Gastrocnemius medialis (tissue), 4 donors: ENCODE results near the gene PLCG2. TPM values are rescaled to one million over a fixed set of nuclear protein-coding genes. Genes with fewer than 3 reads are reported as not detected.

Experiments used
- ATAC-seq, 2 donors: fragments of 150-250 bp; one replicate each; pipeline ENCODE4 v1.9.1; 2016
- DNase-seq, 2 donors: peaks; one replicate each; pipeline ENCODE4 v3.0.0-alpha.2; 2019
- H3K27ac ChIP-seq, 4 donors: fragments of 200-600 bp; sonication (generic); 1 replicate in 1 of 4; 2 replicates in 3 of 4; pipeline ENCODE4 v1.5.1; 2016 to 2018; ENCODE audit warnings: mild to moderate bottlenecking in 2 of 4, moderate library complexity in 1 of 4
- H3K27me3 ChIP-seq, 3 donors: fragments of 200-600 bp; sonication (generic) in 2 of 3; 1 replicate in 1 of 3; 2 replicates in 2 of 3; pipeline versions ENCODE4 v1.5.1 to v1.6.0; 2016 to 2019; ENCODE audit warnings: mild to moderate bottlenecking in 1 of 3, moderate library complexity in 1 of 3
- H3K36me3 ChIP-seq, 2 donors: fragments of 200-600 bp; sonication (generic) in 1 of 2; one replicate each; pipeline ENCODE4 v1.5.1; 2017 to 2018
- H3K4me1 ChIP-seq, 2 donors: fragments of 200-600 bp; sonication (generic) in 1 of 2; one replicate each; pipeline ENCODE4 v1.5.1; 2016 to 2017; ENCODE audit warnings: mild to moderate bottlenecking in 2 of 2
- H3K4me3 ChIP-seq, 4 donors: fragments of 200-600 bp; sonication (generic) in 3 of 4; 1 replicate in 1 of 4; 2 replicates in 3 of 4; pipeline ENCODE4 v1.5.1; 2016 to 2019; ENCODE audit warnings: mild to moderate bottlenecking in 2 of 4
- H3K9me3 ChIP-seq, 3 donors: fragments of 200-600 bp; sonication (generic) in 2 of 3; 1 replicate in 1 of 3; 2 replicates in 2 of 3; pipeline ENCODE4 v1.5.1; 2016 to 2019
- CTCF ChIP-seq, 5 experiments: fragments of 450-650 bp in 3 of 5; fragments of 200-600 bp in 2 of 5; sonication (generic) in 2 of 5; IDR thresholded peaks in 4 of 5; conservative IDR thresholded peaks in 1 of 5; 1 replicate in 4 of 5; 2 replicates in 1 of 5; pipeline ENCODE4 v1.5.1; 2016 to 2019; ENCODE audit warnings: antibody characterized with exemption in 5 of 5, mild to moderate bottlenecking in 3 of 5, moderate library complexity in 3 of 5
- POLR2A ChIP-seq, 2 donors: fragments of 450-650 bp; IDR thresholded peaks; one replicate each; pipeline ENCODE4 v1.6.1; 2017; ENCODE audit warnings: antibody characterized with exemption in 2 of 2, mild to moderate bottlenecking in 2 of 2, moderate library complexity in 2 of 2
- in situ Hi-C, 4 donors: fragments of 200-750 bp; cut with MboI; loops; one replicate each; pipeline versions ENCODE4 v1.15.0 to v1.8.0; 2017; ENCODE audit warnings: low sequenced_read_pairs in 4 of 4
- intact Hi-C: fragments of 100-400 bp; cut with DNase I; formaldehyde crosslinking; loops from one replicate; pipeline ENCODE4 v1.15.1; 2023; ENCODE audit warnings: low total_unique reads
- total RNA-seq, 4 donors: library from RNA; depleted of rRNA; stranded (reverse); fragments of >200 nt; gene quantifications; one replicate each; pipeline versions ENCODE4 v1.1.0 to v1.2.3, GENCODE V29; 2016

PLCG2 gene
- total RNA-seq, 4 donors from 2014 or later = 1.8 to 3.0 (median 2.1) TPM

- H3K9me3 ChIP-seq = no peaks in the 10 kb centered on the region
- no peaks in the 10 kb centered on the region for H3K27me3 ChIP-seq
- DNase-seq = no peak
- TF ChIP-seq POLR2A (IDR thresholded peaks at IDR 0.05) (no peak), CTCF (IDR thresholded peaks at IDR 0.05 in 4 of 5, conservative IDR thresholded peaks at IDR 0.05 in 1 of 5) (no peak)
- no peaks in the 10 kb centered on the region for H3K4me1 ChIP-seq
- H3K4me3 ChIP-seq = no peak overlapping the region
- no peak for ATAC-seq
- intact Hi-C loops = no loop called here
- no peak overlapping the region for H3K27ac ChIP-seq
- no peaks in the 10 kb centered on the region for H3K36me3 ChIP-seq
- in situ Hi-C loops = no loop called here
Measured at GRCh38 chr16:81904320-81904719, 125.2 kb downstream of the PLCG2 start.

- Histone ChIP-seq H3K4me3 (no peak overlapping the region), H3K4me1 (no peaks in the 10 kb centered on the region), H3K9me3 (no peaks in the 10 kb centered on the region), H3K27ac (no peak overlapping the region), H3K27me3 (no peaks in the 10 kb centered on the region), H3K36me3 (no peaks in the 10 kb centered on the region)
- DNase-seq = no peak
- intact Hi-C loops (no loop called here), in situ Hi-C loops (no loop called here)
- no peak for ATAC-seq
- TF ChIP-seq POLR2A (IDR thresholded peaks at IDR 0.05) = no peak
- no peak for TF ChIP-seq CTCF (IDR thresholded peaks at IDR 0.05 in 4 of 5, conservative IDR thresholded peaks at IDR 0.05 in 1 of 5)
Measured at GRCh38 chr16:81905277-81905676, 126.2 kb downstream of the PLCG2 start.

- H3K27ac ChIP-seq = no peak overlapping the region
- H3K9me3 ChIP-seq = no peaks in the 10 kb centered on the region
- DNase-seq (no peak), ATAC-seq (no peak)
- TF ChIP-seq POLR2A (IDR thresholded peaks at IDR 0.05) (no peak), CTCF (IDR thresholded peaks at IDR 0.05 in 4 of 5, conservative IDR thresholded peaks at IDR 0.05 in 1 of 5) (no peak)
- H3K4me3 ChIP-seq = no peak overlapping the region
- H3K36me3 ChIP-seq = no peaks in the 10 kb centered on the region
- H3K27me3 ChIP-seq = no peaks in the 10 kb centered on the region
- intact Hi-C loops (no loop called here), in situ Hi-C loops (no loop called here)
- H3K4me1 ChIP-seq = no peaks in the 10 kb centered on the region
Measured at GRCh38 chr16:81907681-81908080, 128.6 kb downstream of the PLCG2 start.

GRCh38 chr16:81908466-81909262 lies 129.6 kb downstream of the PLCG2 start:
- Histone ChIP-seq H3K4me1 (no peaks in the 10 kb centered on the region), H3K4me3 (no peak overlapping the region), H3K36me3 (no peaks in the 10 kb centered on the region), H3K27ac (no peak overlapping the region), H3K27me3 (no peaks in the 10 kb centered on the region), H3K9me3 (no peaks in the 10 kb centered on the region)
- in situ Hi-C loops = no loop called here
- ATAC-seq = no peak
- no peak for DNase-seq
- intact Hi-C loops = no loop called here
- no peak for TF ChIP-seq CTCF (IDR thresholded peaks at IDR 0.05 in 4 of 5, conservative IDR thresholded peaks at IDR 0.05 in 1 of 5)
